DMS153 (cell line): Measurements from ENCODE around the gene SMCO4.

Experiments
- DNase-seq: peaks from one replicate; lab custom pipeline; 2025; lab: John Stamatoyannopoulos, UW

SMCO4 gene

DNA sequence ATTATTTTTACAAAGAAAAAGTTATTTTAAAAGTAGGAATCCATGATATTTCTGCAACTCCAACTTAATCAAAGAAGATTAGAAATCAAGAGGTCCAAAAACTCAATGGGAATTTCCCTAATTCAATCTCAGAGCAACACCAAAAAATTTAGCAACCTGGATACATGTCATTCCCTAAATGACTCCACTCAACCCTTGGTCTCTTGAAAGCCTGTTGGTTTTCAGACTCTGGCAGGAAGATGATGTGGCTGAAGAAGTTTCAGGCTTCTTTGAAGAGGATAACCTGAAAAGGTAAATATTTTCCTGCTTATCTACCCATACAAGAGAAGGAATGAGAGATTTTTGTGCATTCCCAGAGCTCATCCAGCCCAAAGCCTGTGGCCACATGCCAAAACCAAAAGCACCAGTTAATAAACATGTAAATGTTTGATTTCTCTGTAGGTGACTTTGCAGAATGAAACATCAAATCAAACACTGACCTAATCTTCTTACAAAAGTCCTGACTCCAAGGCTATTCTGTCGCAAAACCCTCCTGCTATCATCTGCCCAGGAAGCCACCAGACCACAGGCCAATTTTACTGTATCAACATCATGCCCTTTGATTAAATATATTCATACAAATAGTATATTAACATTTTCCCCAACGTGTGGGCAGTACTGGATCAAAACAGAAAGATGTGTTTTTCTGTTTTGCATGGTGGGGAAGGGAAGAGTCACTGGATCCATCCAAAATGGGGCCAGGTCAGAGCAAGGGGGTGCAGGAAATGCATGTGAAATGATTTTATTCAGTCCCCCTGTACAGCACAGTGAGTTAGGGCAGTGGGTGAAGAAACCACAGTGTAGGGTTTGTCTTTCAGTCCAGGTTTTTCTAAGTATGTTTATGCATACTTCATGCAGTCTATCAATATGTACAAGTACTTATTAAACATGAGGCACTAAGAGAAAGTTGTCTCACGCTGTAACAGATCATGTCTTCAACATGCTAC is 38.8 kb downstream of the SMCO4 start:
- DNase-seq = no peak

DNA sequence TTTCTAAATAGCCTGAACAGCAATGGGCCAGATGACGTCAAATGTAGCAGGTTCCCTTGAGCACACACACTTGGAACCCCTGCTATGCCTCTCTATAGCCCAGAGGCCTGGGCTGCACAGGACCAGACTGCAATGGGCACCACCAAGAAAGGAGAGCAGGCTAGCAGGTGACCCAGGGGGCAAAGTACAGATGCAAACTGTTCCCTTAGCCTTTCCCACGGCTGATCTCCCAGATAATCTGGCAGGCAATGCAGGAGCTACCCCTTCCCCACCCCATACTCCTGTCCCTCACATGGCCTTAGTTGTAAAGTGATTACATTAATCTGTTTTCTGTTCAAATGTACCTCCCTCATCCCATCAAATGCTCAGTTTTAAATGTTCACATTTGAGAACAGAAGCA is 41.3 kb downstream of the SMCO4 start:
- no peak for DNase-seq

DNA sequence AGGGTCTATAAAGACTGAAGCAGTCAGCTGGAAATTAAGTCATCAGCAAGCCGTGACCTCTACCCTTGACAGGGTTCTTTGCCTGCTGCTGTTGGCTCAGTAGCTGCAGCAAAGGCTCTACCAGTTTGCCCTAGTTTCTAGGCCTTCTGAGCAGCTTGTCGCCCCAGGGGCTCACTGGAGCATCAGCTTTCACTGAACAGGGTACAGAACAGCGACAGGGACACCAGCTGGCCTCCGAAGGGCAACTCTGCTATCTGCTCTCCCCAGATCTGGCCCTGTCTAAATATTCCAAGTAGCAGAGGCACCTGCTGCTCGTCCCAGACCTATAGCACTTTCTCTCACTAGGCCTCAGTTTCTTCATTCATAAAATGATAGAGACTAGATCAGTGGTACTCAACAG is 42.4 kb downstream of the SMCO4 start:
- no peak for DNase-seq

DNA sequence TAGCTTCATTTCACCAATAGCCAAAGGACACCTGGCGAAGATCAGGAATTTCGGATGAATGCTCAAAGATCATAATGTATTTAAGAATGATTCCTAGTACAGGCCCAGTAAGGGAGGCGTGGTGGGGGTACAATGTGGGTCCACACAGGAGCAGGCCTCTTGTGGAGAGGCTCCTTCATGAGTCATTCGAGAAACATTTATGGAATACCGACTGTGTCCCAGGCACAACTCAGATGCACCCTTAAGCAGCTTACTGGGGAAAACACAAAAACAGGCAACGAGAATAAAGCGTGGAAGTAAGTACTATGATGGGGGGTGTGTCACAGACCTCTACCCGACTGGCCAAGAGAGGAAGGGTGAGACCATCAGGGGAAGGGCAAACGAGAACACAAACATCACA is 44.5 kb downstream of the SMCO4 start:
- no peak for DNase-seq

DNA sequence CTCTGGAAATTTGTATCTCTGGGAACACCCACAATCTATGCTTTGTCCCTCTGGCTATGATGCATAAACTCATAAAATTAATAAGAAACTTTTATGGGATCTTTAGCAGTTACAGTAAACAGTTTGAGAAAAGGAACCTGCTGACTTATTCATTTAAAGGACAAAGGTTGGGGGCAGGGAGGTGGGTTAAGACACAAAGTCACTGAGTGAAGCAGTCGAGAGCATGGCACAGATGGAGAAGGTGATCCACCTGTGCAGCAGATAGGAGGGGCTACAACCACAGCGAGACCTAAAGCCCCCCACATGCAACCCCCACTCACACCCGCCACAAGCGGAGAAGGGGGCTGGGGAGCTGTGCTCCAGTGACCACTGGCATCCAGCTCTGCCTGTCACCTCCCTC is 45.0 kb downstream of the SMCO4 start:
- DNase-seq = no peak

DNA sequence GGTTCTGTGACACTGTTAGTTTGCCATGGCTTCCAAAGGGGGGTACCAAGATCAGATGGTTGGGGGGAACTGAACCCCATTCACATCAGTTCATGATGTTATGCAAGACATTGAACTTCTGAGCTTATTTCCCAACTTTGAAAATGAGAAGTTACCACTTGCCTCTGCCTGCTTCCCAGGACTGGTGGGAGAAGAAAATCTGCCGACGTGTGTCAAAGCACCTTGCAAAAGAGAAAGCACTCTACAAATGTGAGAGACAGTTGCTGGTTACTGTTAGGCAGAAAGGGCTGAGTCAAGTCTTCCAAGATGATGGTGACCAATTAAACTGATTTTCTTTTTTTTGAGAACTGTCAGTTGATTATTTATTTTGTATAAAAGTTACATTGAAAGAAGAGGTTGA is 45.6 kb downstream of the SMCO4 start:
- no peak for DNase-seq

DNA sequence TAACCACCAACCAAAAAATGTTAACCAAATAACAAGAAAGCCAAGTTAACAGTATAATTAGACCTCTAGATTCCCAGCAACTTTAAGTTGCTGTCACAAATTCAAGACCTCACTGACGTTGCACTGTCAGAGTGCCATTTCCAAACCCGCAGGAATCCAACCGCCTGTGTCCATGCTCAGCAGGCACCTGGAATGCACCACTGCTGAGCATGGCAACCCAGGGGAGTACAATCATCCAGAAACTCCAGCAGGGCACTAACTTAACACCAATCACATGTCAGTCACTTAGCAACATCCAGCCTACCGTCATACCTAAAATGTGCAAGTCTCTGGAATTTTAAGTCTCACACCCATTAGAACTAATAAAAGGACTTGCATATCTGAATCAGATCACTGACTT is 48.8 kb downstream of the SMCO4 start:
- DNase-seq = no peak

DNA sequence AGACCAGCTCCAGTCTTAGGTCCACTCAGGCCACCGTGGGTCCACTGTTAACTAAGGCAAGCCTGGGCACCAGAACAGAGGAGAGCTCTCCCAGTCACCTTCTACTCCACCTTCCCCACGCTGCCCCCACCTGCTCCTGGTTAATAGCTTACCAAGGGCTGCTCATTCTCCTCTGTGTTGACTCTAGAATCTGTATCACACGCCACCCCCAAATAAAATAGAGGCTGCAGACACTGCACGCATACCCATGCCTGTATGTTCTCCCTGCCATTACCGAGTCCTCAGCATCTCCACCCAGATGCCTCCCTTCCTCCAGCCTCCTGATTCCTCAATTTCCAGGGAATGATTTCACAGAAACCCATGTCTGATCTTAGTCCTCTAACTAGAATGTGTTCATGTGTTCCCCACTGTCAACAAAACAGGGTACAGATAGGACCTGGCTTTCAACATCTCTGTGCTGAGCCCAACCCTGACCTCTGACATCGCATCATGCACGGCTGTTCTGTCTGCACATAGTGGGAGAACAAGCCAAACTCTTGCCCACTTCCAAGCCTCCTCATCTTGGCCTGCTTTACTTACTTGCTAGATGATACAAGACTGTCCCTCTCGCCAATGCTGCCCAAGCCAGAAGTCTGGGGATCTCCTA is 49.8 kb downstream of the SMCO4 start:
- no peak for DNase-seq

DNA sequence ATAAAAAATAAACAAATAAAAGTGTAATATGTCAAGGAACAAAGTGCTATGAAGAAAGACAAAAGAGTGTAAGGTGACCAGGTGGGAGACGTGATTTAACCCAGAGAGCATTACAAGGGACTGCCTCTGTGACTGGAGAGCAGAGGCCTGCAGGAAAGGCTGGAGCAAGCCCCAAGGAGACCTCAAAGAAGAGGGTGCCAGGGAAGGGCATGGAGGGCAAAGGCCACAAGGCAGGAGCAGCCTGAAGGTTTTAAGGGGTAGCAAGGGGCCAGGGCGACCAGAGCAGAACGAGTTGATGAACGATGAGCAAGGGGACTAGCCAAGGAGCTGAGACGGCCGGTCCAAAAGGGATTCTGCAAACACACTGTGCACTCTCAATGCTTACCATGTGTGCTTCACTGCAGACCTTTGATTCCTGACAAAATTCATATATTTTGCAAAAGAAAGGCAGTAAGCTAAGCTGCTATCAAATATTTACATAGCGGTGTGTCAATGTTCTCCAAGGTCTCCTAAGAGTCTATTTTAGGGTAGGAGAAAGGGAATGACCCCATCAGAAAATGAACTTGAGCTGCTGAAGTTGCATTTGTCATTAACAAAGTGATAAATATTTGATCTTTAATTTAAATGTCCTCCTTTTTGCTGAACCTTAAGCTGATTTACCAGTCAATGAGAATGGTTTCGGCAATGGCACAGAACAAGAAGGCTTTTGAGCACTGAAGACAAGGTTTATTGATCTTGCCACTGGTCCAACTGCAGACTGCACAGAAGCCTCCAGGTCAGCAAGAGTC is 50.5 kb downstream of the SMCO4 start:
- DNase-seq = no peak

DNA sequence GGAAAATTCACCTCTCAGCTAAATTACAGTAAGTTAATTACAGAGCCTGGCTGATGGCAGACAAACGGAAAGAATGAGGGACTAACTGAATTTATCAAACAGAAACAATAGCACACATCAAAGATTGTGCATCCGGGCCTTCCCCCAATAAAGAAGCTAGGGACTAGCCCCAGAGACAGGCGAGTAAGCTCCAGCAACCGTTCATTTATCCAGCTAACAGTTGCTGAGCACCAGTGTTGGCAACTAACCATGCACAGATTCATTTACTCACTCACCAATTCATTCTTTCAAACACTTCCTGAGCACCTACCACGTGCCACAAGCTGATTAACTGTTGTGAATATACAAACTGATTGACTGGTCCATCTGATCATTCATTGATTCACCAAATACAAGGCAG is 51.2 kb downstream of the SMCO4 start:
- DNase-seq = no peak

DNA sequence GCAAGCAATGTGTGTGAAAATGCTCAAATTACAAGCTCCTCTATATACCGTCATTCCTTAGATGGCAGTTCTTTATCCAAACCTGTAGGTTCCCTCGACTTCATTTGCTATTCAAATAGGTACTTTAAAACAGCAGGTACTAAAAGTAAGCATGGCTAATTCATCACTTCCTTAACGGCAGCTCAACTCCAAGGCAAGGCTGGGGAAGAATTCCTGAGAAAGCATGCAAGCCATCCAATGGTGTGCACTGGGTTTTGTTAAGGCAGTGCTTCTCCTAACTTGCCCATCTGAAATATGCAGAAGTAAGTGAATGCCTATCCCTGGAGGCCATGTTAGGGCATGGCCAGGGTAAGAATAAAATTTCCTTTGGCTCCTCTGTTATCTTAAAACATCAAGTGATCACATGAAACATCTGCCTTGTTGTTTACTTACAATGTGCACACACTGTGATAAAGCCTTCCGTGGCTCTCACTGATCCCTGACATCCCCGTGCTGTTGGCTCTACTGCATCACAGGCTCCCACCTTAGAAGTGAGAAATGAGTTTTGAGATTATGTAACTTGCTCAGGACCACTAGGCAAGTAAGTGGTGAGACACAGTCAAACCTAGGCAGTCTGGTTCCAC is 52.1 kb downstream of the SMCO4 start:
- no peak for DNase-seq

DNA sequence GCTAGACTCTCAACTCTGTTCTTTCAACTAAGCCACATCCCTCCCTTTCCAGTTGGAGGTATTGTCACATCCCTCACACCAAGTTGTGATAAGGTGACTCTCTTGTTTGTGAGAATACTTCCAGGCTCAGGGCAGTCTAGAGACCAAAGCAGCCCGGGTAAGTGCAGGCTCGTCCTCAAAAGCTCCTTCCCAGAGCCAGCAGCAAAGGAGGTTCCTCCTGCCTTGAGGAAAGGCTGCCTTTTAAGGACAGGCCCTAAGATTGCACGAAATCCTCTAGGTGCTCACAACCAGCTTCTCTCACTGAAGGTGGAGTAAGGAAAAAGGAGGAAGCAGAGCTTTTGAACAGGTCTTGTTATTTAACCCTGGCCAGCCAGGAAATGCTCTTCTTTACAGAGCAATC is 53.4 kb downstream of the SMCO4 start:
- no peak for DNase-seq

DNA sequence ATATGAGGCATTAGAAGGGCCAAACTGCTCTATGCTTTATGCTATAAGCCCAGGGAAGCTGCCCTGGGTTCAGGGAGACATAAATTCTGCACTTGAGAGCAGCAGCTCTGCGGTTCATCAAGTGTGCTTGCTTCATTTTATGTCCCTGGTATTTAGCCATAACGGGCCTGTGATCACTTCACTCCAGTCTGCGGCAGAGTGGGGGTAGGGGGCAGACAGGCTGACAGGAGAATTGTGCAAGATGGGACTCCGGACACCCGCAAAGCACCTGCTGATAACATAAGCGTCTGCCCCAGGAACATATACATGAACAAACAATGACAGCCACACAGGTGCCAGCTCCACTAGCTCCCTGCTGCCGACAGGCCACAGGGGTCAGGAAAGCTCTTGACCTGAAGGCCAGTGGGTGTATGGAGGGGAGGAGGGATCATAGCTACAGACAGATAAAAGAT is 56.1 kb downstream of the SMCO4 start:
- peak; percentile 62 for DNase-seq

DNA sequence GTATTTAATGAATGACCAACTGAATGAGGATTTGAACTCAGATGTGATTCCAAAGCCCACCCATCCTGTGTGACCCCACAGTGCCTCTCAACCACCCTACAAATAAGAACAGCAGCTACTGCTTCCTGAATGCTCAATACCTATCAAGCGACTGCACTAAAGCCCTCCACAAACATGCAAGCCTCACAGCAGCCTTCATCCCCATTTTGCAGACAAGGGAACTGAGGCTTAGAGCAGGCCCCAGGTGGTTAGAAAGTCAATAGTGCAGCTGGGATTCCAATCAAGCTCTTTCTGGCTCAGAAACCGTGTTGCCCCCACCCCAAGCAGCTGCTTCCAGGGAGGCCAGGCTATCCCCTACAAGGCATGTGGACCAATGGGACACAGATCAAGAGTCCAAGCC is 57.2 kb downstream of the SMCO4 start:
- DNase-seq = no peak

DNA sequence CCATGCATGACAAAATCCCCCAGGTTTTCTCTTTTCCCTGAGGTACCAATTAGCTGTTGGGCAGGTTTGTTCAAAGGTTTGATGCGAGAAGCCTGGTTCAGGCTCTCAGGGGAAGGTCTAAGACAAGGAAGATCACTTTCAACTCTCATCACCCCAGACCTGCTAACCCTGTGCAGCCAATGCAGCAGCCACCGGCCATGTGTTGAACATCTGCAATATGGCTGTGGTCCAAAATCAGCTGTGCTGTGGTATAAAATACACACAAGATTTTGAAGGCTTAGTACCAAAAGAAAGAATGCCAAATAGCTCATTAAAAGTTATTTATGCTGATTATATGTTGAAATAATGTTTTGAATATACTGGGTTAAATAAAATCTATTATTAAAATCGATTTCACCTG is 58.5 kb downstream of the SMCO4 start:
- no peak for DNase-seq

DNA sequence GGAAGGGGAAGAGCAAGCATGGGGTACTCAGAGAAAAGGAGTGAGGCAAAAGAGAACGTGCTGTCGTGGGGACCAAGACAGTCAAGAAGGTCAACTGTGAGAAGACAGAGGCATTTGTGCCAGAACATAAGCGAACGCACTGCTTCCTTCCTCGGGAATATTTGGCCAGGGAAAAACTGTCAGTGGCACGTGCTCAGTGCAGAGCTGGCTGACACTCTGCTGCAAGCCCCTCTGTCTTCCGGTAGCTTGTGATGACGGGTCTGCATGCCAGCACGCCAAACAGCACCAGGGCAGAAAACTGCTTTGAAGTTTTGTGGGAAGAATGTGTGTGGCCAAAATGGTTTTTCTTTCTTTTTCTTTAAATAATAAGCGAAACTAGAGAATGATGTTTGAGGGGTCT is 60.6 kb downstream of the SMCO4 start:
- DNase-seq = no peak

DNA sequence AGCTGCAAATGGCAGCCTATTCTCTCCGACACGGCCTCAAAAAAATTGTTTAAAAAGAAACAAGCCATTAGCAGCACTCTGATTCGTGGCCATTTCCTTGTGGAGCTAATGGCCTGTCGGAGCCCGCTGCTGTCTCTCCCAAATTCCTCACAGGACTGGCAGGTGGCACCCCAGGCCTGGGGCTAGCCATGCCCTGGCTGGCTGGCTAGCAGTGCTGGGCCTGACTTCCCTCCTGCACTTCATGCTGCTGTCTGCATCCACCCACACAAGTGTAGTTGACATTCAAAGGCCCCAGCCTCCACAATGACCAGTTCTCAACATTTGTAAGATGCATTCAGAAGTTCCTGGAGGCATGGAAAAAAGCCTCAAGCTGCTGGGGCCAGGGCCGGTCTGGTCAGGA is 61.5 kb downstream of the SMCO4 start:
- DNase-seq = no peak

DNA sequence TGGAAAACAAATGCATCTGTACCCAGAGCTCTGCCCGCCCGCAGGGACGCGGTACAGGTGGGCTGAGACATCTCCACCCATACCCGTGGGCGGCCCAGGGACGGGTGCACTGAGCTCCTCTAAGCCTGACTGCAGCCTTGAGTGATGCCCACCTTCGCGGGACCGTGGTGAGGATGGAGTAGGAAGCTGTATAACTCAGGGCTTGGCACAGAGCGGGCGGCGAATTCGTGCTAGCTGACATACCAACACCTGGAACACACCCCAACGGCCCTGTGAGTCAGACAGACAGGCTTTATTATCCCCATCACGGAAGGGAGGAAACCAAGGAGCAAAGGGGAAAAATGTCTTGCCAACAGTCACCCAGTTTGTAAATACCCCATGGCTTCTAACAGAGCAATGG is 61.9 kb downstream of the SMCO4 start:
- no peak for DNase-seq

DNA sequence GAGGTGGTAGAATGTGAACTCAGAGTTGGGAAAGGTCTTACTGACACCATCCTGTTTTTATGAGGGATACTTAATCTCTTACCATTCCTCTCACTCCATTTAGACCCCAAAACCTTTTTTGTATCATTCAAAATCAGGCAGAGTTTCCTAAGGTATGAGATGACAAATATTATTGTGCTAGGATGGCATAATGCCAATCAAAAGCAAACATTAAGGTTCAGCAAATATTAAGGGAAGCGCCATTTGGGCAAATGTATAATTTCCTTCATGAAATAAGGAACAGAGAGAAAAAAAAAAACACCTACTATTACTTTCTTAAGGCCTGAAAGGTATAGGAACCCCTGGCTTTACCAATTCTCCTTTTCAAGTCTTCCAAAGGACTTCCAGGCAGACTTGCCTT is 62.4 kb downstream of the SMCO4 start:
- no peak for DNase-seq

DNA sequence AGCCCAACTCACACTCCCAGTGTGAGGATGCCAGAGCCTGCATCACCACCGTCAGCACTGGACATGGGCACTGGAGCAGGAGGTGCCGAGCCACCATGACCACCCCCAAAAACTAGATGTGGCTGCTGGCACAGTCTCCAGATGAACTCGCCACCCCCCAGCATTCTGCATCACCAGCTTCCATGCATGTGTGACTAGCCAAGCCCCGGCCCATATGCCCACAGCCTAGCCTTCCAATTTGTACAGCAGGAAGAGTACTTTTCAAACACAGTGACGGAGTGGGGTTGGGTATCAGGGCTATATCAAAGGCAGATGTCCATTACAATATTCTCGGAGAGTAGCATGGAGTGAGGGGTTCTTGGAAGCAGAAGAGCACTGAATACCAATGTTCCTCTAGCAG is 62.9 kb downstream of the SMCO4 start:
- no peak for DNase-seq

DNA sequence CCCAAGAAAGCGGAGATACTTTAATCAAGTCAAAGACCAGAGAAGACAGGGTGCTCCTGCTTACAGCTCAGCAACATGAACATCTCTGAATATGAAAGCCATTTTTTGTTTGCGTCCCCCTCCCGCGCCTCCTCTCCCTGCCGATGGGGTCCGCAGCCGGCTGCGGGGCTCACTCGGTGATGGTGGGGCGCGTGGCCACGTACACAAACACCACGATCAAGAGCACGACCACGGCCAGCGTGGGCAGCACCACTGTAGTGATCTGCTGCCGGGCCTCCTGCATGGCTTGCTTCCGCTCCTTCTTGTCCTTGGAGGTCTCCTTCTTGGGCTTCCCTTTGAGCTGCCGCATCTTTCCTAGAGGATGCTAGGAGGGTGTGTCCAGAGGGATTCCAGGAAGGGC is 64.3 kb downstream of the SMCO4 start:
- no peak for DNase-seq

DNA sequence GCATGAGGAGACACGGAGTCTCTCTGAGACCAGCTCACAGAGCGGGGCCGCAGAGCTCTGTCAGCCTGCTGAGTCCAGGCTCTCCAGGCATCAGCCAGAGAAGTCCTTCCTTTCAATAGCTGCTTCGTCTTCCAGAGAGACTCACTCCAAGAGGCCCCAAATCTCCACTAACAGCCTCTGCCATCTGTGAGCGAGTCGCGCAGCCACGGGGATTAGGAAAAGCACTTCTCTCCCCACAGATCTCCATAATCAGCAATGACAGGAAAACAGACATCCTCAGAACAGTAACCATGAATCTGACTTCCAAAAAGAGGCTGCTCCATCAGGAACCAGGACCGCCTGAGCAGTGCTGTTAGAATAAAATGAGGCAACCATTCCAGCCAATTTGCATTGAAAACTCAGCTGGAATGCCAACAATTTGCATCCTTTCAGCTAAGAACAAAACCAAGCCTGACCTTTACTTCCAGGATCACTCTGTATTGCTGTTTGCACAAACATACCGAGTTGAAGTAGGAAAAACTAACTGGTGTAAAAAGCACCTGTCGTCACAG is 65.4 kb downstream of the SMCO4 start:
- DNase-seq = no peak
